PC-9 (cell line): ENCODE measurements around the gene TSPAN31. TPM values are rescaled to one million over a fixed set of nuclear protein-coding genes. Genes with fewer than 3 reads are reported as not detected.

Source experiments
- BruUV-seq: library from RNA; stranded (reverse); fragments of 400-500 nt; replicated peaks from 2 replicates; lab custom pipeline; 2021; lab: Mats Ljungman, UMichigan
- CTCF ChIA-PET: fragments of 300-600 bp; sonication (Branson Sonifier 250); formaldehyde crosslinking; loops from one replicate; lab custom pipeline; 2022; ENCODE audit warnings: antibody characterized with exemption; lab: Charles Lee
- POLR2A ChIA-PET: fragments of 300-600 bp; sonication (Branson Sonifier 250); formaldehyde crosslinking; loops from one replicate; lab custom pipeline; 2022; ENCODE audit warnings: antibody characterized with exemption; ENCODE audit not compliant: unreplicated experiment; lab: Charles Lee
- DNase-seq, 2 experiments: peaks; one replicate each; pipeline versions ENCODE4 v3.0.0 to v3.0.0-alpha.2; 2015 to 2022; ENCODE audit warnings: mixed read lengths in 1 of 2
- H2AFZ ChIP-seq: fragments of 200-600 bp; sonication (generic); 2 replicates; pipeline ENCODE4 v1.8.1; 2017; ENCODE audit warnings: antibody characterized with exemption
- H3F3A ChIP-seq: fragments of 200-600 bp; sonication (generic); 2 replicates; pipeline ENCODE4 v1.8.1; 2017; ENCODE audit warnings: antibody characterized with exemption, mild to moderate bottlenecking, low read depth; ENCODE audit not compliant: insufficient read depth
- H3K27ac ChIP-seq: fragments of 200-600 bp; sonication (generic); 2 replicates; pipeline ENCODE4 v1.6.1; 2016; ENCODE audit warnings: mixed run types
- H3K27me3 ChIP-seq: fragments of 200-600 bp; sonication (generic); 2 replicates; pipeline ENCODE4 v1.6.1; 2016; ENCODE audit warnings: low read depth, mixed run types; ENCODE audit not compliant: insufficient read depth
- H3K36me3 ChIP-seq: fragments of 200-600 bp; sonication (generic); 2 replicates; pipeline ENCODE4 v1.6.1; 2016; ENCODE audit warnings: low read depth, mixed run types
- H3K4me1 ChIP-seq: fragments of 200-600 bp; sonication (generic); replicated peaks from 2 replicates; pipeline ENCODE4 v1.6.1; 2016; ENCODE audit warnings: mixed run types; ENCODE audit not compliant: insufficient read depth
- H3K4me2 ChIP-seq: fragments of 200-600 bp; sonication (generic); 2 replicates; pipeline ENCODE4 v1.6.1; 2017; ENCODE audit warnings: mixed run types
- H3K4me3 ChIP-seq: fragments of 200-600 bp; sonication (generic); 2 replicates; pipeline ENCODE4 v1.6.1; 2016; ENCODE audit warnings: mixed run types
- H3K79me2 ChIP-seq: fragments of 200-600 bp; sonication (generic); 2 replicates; pipeline ENCODE4 v1.6.1; 2017; ENCODE audit warnings: low read depth, mixed run types
- H3K9me2 ChIP-seq: fragments of 200-600 bp; sonication (generic); 2 replicates; pipeline ENCODE4 v1.8.1; 2017; ENCODE audit warnings: mild to moderate bottlenecking; ENCODE audit not compliant: insufficient read depth
- H3K9me3 ChIP-seq: fragments of 200-600 bp; sonication (generic); 2 replicates; pipeline ENCODE4 v1.8.1; 2016; ENCODE audit warnings: low read depth; ENCODE audit not compliant: insufficient read depth
- H4K20me1 ChIP-seq: fragments of 200-600 bp; sonication (generic); 2 replicates; pipeline ENCODE4 v1.8.1; 2017; ENCODE audit not compliant: insufficient read depth
- EZH2 ChIP-seq: fragments of 200-600 bp; sonication (generic); IDR thresholded peaks from 2 replicates; pipeline ENCODE4 v1.8.0; 2017; ENCODE audit warnings: antibody characterized with exemption, low read depth
- intact Hi-C: fragments of 100-400 bp; cut with micrococcal nuclease; formaldehyde crosslinking; loops from one replicate; pipeline ENCODE4 v1.10.0; 2022; ENCODE audit not compliant: unreplicated experiment
- total RNA-seq: library from RNA; stranded (reverse); gene quantifications from 2 replicates; pipeline ENCODE4 v1.2.3, GENCODE V29; 2021
- TF ChIP-seq, protein P1 (sequence below): fragments of 200-600 bp; sonication (generic); conservative IDR thresholded peaks from 2 replicates; pipeline ENCODE4 v1.6.1; 2017; ENCODE audit warnings: mixed run types, antibody characterized with exemption, mild to moderate bottlenecking, moderate library complexity

Gene TSPAN31
- total RNA-seq, 1 experiment from 2014 or later, result 18.2 TPM

- no peaks in the 10 kb centered on the region for H3K36me3 ChIP-seq
- no peaks in the 10 kb centered on the region for H3K9me3 ChIP-seq
- H3K4me3 ChIP-seq, result no peak overlapping the region
- H2AFZ ChIP-seq, result no peak overlapping the region
- no peak overlapping the region for H3K27ac ChIP-seq
- ChIA-PET CTCF (no interaction called here), POLR2A (interaction anchor here (0.8 kb wide), 1 partner anchor 28 kb away, joined by 7 read pairs; no protein-coding TSS in a partner anchor)
- no peak overlapping the region for H3K4me2 ChIP-seq
- BruUV-seq, result no TSS peak
- H3F3A ChIP-seq, result peaks cover 1% of the 10 kb centered on the region; the same call in 1 of the 2 replicates
- H3K27me3 ChIP-seq, result peaks cover 16% of the 10 kb centered on the region
- H4K20me1 ChIP-seq, result no peaks in the 10 kb centered on the region
- no peaks in the 10 kb centered on the region for H3K4me1 ChIP-seq
- DNase-seq, result no peak
- H3K9me2 ChIP-seq, result no peaks in the 10 kb centered on the region
- intact Hi-C loops, result no loop called here
- no peaks in the 10 kb centered on the region for H3K79me2 ChIP-seq
- TF ChIP-seq, protein P1, sequence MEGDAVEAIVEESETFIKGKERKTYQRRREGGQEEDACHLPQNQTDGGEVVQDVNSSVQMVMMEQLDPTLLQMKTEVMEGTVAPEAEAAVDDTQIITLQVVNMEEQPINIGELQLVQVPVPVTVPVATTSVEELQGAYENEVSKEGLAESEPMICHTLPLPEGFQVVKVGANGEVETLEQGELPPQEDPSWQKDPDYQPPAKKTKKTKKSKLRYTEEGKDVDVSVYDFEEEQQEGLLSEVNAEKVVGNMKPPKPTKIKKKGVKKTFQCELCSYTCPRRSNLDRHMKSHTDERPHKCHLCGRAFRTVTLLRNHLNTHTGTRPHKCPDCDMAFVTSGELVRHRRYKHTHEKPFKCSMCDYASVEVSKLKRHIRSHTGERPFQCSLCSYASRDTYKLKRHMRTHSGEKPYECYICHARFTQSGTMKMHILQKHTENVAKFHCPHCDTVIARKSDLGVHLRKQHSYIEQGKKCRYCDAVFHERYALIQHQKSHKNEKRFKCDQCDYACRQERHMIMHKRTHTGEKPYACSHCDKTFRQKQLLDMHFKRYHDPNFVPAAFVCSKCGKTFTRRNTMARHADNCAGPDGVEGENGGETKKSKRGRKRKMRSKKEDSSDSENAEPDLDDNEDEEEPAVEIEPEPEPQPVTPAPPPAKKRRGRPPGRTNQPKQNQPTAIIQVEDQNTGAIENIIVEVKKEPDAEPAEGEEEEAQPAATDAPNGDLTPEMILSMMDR, result no peak
- no peak for TF ChIP-seq EZH2
These were observed 13.3 kb upstream of the TSPAN31 start for GRCh38 chr12:57731411-57732080.

DNA sequence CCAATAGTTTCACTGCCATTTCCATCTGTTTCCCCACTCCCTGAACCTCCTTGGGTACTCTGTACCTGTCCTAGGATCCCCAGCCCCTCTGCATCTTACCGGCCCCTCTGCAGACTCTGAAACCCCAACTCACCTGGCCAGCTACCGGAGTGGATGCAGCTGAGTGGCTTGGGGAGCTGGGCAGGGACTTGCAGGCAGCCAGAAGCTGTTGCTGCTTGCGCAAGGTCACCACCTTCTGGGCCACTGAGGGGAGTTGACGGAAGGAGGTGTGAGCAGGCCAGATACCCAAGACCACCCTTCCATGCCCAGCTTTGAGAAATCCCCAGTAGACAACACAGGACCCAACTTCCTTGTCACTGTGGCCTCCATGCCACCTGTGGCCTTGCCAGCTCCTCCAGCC, 12.6 kb upstream of the TSPAN31 start:
- H3K4me1 ChIP-seq, result no peaks in the 10 kb centered on the region

GRCh38 chr12:57732726-57733593, 11.9 kb upstream of the TSPAN31 start:
- ChIA-PET POLR2A (no interaction called here), CTCF (no interaction called here)
- no peak overlapping the region for H2AFZ ChIP-seq
- no peaks in the 10 kb centered on the region for H4K20me1 ChIP-seq
- peaks cover 5% of the 10 kb centered on the region; the same call in 1 of the 2 replicates for H3F3A ChIP-seq
- no peak overlapping the region for H3K4me3 ChIP-seq
- H3K79me2 ChIP-seq, result no peaks in the 10 kb centered on the region
- no peaks in the 10 kb centered on the region for H3K36me3 ChIP-seq
- no peak overlapping the region for H3K4me2 ChIP-seq
- intact Hi-C loops, result no loop called here
- no peaks in the 10 kb centered on the region for H3K4me1 ChIP-seq
- DNase-seq, result no peak
- no peaks in the 10 kb centered on the region for H3K9me3 ChIP-seq
- no TSS peak for BruUV-seq
- H3K27me3 ChIP-seq, result peaks cover 22% of the 10 kb centered on the region
- TF ChIP-seq, protein P1, result no peak
- TF ChIP-seq EZH2, result no peak
- no peak overlapping the region for H3K27ac ChIP-seq
- no peaks in the 10 kb centered on the region for H3K9me2 ChIP-seq

More for the DNA sequence above, 12.6 kb upstream of the TSPAN31 start:
- POLR2A ChIA-PET, result no interaction called here
- DNase-seq, result no peak
- Histone ChIP-seq H3K9me2 (no peaks in the 10 kb centered on the region), H3K27ac (no peak overlapping the region), H3F3A (peaks cover 5% of the 10 kb centered on the region; the same call in 1 of the 2 replicates), H3K79me2 (no peaks in the 10 kb centered on the region), H2AFZ (no peak overlapping the region), H4K20me1 (no peaks in the 10 kb centered on the region), H3K4me2 (no peak overlapping the region), H3K36me3 (no peaks in the 10 kb centered on the region), H3K27me3 (peaks cover 22% of the 10 kb centered on the region), H3K4me3 (no peak overlapping the region), H3K9me3 (no peaks in the 10 kb centered on the region)
- no TSS peak for BruUV-seq
- intact Hi-C loops, result no loop called here
- CTCF ChIA-PET, result no interaction called here
- TF ChIP-seq, protein P1, result no peak
- TF ChIP-seq EZH2, result no peak
